ENCODE data around the gene LMLN.

DNA sequence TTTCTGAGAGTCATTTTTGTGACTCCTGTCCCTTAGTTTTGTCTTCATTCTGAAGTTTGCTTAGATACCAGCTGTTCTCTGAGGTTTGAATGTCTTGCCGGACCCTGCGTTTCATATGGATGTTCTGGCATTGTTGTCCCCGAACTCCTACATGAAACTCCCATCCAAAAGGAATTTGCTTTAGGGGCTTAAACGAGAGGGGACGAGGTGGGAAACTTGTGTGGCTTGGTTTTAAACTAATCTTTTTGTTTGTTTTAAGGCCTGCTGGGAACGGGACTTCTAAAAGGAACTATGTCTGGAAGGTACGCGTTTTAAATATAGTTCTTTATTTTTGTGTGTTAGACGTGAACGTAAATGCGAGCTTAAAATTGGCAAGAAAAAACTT lies 9.3 kb upstream of the LMLN start:
- TF ChIP-seq, protein P1, sequence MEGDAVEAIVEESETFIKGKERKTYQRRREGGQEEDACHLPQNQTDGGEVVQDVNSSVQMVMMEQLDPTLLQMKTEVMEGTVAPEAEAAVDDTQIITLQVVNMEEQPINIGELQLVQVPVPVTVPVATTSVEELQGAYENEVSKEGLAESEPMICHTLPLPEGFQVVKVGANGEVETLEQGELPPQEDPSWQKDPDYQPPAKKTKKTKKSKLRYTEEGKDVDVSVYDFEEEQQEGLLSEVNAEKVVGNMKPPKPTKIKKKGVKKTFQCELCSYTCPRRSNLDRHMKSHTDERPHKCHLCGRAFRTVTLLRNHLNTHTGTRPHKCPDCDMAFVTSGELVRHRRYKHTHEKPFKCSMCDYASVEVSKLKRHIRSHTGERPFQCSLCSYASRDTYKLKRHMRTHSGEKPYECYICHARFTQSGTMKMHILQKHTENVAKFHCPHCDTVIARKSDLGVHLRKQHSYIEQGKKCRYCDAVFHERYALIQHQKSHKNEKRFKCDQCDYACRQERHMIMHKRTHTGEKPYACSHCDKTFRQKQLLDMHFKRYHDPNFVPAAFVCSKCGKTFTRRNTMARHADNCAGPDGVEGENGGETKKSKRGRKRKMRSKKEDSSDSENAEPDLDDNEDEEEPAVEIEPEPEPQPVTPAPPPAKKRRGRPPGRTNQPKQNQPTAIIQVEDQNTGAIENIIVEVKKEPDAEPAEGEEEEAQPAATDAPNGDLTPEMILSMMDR (conservative IDR thresholded peaks at IDR 0.05; ENCODE audit: low read depth, low read length) = no peak
- TF ChIP-seq EZH2 (IDR thresholded peaks at IDR 0.05; ENCODE audit: borderline replicate concordance, low read depth, low read length, poor library complexity, severe bottlenecking) = no peak

Measured in A673 (cell line).